ENCODE measurements around the gene CHTF18.
"Not testable (repeated sequence)": the region's sequence is repeated elsewhere in the genome, so short reads cannot be mapped to it uniquely, and the experiment has no call there.

DNA sequence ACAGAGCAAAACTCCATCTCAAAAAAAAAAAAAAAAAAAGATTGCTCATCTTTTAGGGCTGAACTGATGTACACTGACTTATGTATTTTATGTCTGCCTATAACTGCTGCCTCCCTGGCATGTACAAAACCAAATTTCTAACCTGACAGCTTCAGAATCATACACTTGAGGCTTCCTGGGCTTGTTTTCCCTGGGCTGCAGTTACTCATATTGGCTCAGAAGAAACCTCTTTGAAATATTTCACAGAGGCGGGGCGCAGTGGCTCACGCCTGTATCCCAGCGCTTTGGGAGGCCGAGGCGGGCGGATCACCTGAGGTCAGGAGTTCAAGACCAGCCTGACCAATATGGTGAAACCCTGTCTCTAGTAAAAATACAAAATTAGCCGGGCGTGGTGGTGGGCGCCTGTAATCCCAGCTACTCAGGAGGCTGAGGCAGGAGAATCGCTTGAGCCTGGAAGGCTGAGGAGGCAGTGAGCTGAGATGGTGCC is 34.3 kb upstream of the CHTF18 start:
- TF ChIP-seq, protein P1, sequence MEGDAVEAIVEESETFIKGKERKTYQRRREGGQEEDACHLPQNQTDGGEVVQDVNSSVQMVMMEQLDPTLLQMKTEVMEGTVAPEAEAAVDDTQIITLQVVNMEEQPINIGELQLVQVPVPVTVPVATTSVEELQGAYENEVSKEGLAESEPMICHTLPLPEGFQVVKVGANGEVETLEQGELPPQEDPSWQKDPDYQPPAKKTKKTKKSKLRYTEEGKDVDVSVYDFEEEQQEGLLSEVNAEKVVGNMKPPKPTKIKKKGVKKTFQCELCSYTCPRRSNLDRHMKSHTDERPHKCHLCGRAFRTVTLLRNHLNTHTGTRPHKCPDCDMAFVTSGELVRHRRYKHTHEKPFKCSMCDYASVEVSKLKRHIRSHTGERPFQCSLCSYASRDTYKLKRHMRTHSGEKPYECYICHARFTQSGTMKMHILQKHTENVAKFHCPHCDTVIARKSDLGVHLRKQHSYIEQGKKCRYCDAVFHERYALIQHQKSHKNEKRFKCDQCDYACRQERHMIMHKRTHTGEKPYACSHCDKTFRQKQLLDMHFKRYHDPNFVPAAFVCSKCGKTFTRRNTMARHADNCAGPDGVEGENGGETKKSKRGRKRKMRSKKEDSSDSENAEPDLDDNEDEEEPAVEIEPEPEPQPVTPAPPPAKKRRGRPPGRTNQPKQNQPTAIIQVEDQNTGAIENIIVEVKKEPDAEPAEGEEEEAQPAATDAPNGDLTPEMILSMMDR (conservative IDR thresholded peaks at IDR 0.05; ENCODE audit: low read depth, low read length), result not testable (repeated sequence)
- TF ChIP-seq MXI1 (IDR thresholded peaks at IDR 0.05; ENCODE audit: borderline replicate concordance, low read depth, low read length); SMC3 (IDR thresholded peaks at IDR 0.05; ENCODE audit: low read depth, low read length); POLR2A (IDR thresholded peaks at IDR 0.05; ENCODE audit: low read depth, low read length); RAD21 (IDR thresholded peaks at IDR 0.05; ENCODE audit: low read length); CHD1 (IDR thresholded peaks at IDR 0.05; ENCODE audit: low read depth, low read length); RCOR1 (IDR thresholded peaks at IDR 0.05; ENCODE audit: insufficient replicate concordance, low read length); RFX5 (IDR thresholded peaks at IDR 0.05; ENCODE audit: low read depth, low read length); MAZ (IDR thresholded peaks at IDR 0.05; ENCODE audit: borderline replicate concordance, low read depth, low read length); CEBPB (IDR thresholded peaks at IDR 0.05; ENCODE audit: low read depth, low read length); NFE2L2 (IDR thresholded peaks at IDR 0.05; ENCODE audit: low read depth, low read length); FOS (IDR thresholded peaks at IDR 0.05; ENCODE audit: low read depth, low read length): not testable (repeated sequence)
